Bronchial epithelial cell (primary cell): Measurements from ENCODE around the gene TXNRD2. TPM values are rescaled to one million over a fixed set of nuclear protein-coding genes. Genes with fewer than 3 reads are reported as not detected.
A peak's percentile ranks its signal among the peaks of the same experiment; 100 is the strongest.

Experiments
- DNase-seq: peaks from one replicate; pipeline ENCODE4 v3.0.0-alpha.2; 2010; ENCODE audit warnings: low read depth
- FAIRE-seq: peaks from 2 replicates; lab custom pipeline; 2011; peaks lifted over from hg19 to GRCh38; lab: Jason Lieb, UNC
- H3K27me3 ChIP-seq: 2 replicates; pipeline ENCODE4 v1.5.1; 2011; ENCODE audit warnings: low read length; ENCODE audit not compliant: control insufficient read depth, insufficient read depth
- H3K36me3 ChIP-seq: 2 replicates; pipeline ENCODE4 v1.5.1; 2011; ENCODE audit warnings: low read length; ENCODE audit not compliant: control insufficient read depth, insufficient read depth
- H3K4me3 ChIP-seq: 2 replicates; pipeline ENCODE4 v1.5.1; 2011; ENCODE audit warnings: mild to moderate bottlenecking, low read depth, low read length, control low read depth
- total RNA-seq: library from RNA; depleted of rRNA; stranded (reverse); fragments of >200 nt; gene quantifications from 2 replicates; pipeline ENCODE4 v1.2.1, GENCODE V29; 2014
- TF ChIP-seq, protein P1 (sequence below): IDR thresholded peaks from 2 replicates; pipeline ENCODE4 v1.5.1; 2011; ENCODE audit warnings: mild to moderate bottlenecking, moderate library complexity, low read length, control low read depth, inconsistent platforms; ENCODE audit not compliant: insufficient read depth, severe bottlenecking

Gene TXNRD2
- total RNA-seq, 1 donor from 2014 or later, result 12.9 TPM

- FAIRE-seq (no peak), DNase-seq (no peak)
- TF ChIP-seq, protein P1, sequence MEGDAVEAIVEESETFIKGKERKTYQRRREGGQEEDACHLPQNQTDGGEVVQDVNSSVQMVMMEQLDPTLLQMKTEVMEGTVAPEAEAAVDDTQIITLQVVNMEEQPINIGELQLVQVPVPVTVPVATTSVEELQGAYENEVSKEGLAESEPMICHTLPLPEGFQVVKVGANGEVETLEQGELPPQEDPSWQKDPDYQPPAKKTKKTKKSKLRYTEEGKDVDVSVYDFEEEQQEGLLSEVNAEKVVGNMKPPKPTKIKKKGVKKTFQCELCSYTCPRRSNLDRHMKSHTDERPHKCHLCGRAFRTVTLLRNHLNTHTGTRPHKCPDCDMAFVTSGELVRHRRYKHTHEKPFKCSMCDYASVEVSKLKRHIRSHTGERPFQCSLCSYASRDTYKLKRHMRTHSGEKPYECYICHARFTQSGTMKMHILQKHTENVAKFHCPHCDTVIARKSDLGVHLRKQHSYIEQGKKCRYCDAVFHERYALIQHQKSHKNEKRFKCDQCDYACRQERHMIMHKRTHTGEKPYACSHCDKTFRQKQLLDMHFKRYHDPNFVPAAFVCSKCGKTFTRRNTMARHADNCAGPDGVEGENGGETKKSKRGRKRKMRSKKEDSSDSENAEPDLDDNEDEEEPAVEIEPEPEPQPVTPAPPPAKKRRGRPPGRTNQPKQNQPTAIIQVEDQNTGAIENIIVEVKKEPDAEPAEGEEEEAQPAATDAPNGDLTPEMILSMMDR, result no peak
- Histone ChIP-seq H3K36me3 (peaks cover 4% of the 10 kb centered on the region), H3K27me3 (no peaks in the 10 kb centered on the region), H3K4me3 (no peak overlapping the region)
Observed at GRCh38 chr22:19895160-19895849, 46.3 kb downstream of the TXNRD2 start.

DNA sequence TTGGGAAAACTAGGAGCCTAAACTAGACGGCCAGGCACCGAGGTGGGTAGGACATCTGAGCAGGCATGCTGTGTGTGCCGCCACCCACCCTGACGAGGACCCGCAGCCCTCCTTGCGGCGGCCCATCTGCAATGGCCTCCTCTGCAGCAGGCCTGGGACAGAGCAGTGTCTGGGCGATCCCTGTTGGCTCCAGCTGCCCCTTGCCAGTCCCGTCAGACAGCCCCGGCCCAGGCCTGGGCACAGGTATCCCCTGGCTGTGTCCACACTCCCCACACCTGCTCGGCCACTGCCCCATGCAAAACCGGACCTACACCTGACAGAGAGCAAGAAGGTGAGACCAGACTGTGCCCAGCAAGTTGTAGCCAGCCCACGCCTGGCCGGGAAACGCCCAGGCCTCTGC lies 48.3 kb downstream of the TXNRD2 start:
- Histone ChIP-seq H3K36me3 (peaks cover 6% of the 10 kb centered on the region), H3K4me3 (no peak overlapping the region), H3K27me3 (no peaks in the 10 kb centered on the region)
- TF ChIP-seq, protein P1, result no peak
- FAIRE-seq (no peak), DNase-seq (no peak)

DNA sequence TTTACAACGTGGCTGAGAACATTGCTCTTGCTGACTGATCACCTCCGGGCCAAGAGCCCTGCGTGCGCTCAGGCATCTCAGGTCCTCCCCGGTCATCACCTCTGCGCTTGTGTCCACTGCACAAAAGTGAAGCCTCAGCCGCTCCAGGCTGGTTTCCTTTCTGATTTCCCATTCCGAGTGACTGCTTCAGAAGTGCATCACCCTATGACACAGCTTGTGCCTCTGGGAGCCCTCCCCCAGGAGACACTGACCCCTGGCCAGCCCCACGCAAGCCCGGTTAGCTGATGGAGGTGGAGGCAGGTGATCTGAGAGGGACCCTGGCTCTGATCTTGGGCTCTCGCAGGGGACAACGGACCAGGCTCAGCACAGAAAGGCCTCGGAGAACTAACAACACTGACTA lies 48.7 kb downstream of the TXNRD2 start:
- DNase-seq (no peak), FAIRE-seq (no peak)
- Histone ChIP-seq H3K36me3 (peaks cover 6% of the 10 kb centered on the region), H3K27me3 (no peaks in the 10 kb centered on the region), H3K4me3 (no peak overlapping the region)
- TF ChIP-seq, protein P1, result no peak

DNA sequence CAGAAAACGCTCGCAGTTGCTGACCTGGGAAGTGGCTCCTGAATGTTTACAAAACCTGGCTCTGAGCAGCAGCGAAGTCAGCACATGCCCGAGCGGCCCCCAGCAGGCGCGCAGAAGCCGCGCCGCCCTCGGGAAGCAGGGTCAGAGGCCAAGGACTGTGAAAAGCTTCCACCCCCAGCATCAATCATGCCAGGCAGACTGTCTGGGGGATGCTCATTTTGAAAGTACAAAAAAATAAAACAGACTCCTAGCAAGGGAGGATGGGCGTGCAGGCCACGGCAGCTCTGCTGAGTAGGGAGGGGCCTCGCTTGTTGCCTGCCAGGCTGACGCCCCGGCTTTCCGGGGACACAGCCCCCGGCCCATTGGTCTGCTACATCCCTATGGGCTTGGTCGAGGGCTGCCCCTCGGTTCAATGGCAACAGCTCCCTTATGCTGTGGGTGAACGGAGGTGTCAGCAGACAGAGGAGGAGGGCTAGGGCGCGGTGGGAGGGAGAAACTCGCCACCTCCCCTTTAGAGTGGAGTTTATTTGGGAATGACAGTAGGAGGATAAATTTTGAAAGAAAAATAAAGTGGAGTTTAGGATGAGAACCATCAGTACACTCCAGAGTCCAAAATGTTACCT lies 49.2 kb downstream of the TXNRD2 start:
- Histone ChIP-seq H3K27me3 (no peaks in the 10 kb centered on the region), H3K4me3 (no peak overlapping the region), H3K36me3 (peaks cover 6% of the 10 kb centered on the region)
- TF ChIP-seq, protein P1, result no peak
- DNase-seq (peak; percentile 51), FAIRE-seq (no peak)

GRCh38 chr22:19891317-19892256 lies 50.0 kb downstream of the TXNRD2 start:
- peaks cover 6% of the 10 kb centered on the region for H3K36me3 ChIP-seq
- DNase-seq, result peak; percentile 85
- H3K4me3 ChIP-seq, result no peak overlapping the region
- no peak for FAIRE-seq
- TF ChIP-seq, protein P1, result no peak
- H3K27me3 ChIP-seq, result no peaks in the 10 kb centered on the region
